ENCODE measurements around the gene PNKP.

- TF ChIP-seq KLF6 (CRISPR knock-in tag; IDR thresholded peaks at IDR 0.05; ENCODE audit: borderline replicate concordance) = no peak
- TF ChIP-seq, protein P1, sequence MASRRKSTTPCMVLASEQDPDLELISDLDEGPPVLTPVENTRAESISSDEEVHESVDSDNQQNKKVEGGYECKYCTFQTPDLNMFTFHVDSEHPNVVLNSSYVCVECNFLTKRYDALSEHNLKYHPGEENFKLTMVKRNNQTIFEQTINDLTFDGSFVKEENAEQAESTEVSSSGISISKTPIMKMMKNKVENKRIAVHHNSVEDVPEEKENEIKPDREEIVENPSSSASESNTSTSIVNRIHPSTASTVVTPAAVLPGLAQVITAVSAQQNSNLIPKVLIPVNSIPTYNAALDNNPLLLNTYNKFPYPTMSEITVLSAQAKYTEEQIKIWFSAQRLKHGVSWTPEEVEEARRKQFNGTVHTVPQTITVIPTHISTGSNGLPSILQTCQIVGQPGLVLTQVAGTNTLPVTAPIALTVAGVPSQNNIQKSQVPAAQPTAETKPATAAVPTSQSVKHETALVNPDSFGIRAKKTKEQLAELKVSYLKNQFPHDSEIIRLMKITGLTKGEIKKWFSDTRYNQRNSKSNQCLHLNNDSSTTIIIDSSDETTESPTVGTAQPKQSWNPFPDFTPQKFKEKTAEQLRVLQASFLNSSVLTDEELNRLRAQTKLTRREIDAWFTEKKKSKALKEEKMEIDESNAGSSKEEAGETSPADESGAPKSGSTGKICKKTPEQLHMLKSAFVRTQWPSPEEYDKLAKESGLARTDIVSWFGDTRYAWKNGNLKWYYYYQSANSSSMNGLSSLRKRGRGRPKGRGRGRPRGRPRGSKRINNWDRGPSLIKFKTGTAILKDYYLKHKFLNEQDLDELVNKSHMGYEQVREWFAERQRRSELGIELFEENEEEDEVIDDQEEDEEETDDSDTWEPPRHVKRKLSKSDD (conservative IDR thresholded peaks at IDR 0.05; ENCODE audit: low read length) = no peak
- no peak for TF ChIP-seq SAP30 (IDR thresholded peaks at IDR 0.05; ENCODE audit: borderline replicate concordance, insufficient read depth, low read depth, low read length, poor library complexity, severe bottlenecking)
- no peak for TF ChIP-seq NR2F6 (CRISPR knock-in tag; IDR thresholded peaks at IDR 0.05)
- TF ChIP-seq RBFOX2 (IDR thresholded peaks at IDR 0.05; ENCODE audit: low read depth, low read length) = no peak
- TF ChIP-seq, protein P2, sequence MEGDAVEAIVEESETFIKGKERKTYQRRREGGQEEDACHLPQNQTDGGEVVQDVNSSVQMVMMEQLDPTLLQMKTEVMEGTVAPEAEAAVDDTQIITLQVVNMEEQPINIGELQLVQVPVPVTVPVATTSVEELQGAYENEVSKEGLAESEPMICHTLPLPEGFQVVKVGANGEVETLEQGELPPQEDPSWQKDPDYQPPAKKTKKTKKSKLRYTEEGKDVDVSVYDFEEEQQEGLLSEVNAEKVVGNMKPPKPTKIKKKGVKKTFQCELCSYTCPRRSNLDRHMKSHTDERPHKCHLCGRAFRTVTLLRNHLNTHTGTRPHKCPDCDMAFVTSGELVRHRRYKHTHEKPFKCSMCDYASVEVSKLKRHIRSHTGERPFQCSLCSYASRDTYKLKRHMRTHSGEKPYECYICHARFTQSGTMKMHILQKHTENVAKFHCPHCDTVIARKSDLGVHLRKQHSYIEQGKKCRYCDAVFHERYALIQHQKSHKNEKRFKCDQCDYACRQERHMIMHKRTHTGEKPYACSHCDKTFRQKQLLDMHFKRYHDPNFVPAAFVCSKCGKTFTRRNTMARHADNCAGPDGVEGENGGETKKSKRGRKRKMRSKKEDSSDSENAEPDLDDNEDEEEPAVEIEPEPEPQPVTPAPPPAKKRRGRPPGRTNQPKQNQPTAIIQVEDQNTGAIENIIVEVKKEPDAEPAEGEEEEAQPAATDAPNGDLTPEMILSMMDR (IDR thresholded peaks at IDR 0.05 in 2 of 3, conservative IDR thresholded peaks at IDR 0.05 in 1 of 3; ENCODE audit: insufficient read depth in 2 of 3, low read depth in 1 of 3, low read length in 3 of 3) = no peak
- TF ChIP-seq CHCHD3 (CRISPR knock-in tag; IDR thresholded peaks at IDR 0.05) = no peak
- no peak for TF ChIP-seq NCOR1 (IDR thresholded peaks at IDR 0.05)
- no peak for TF ChIP-seq ZNF121 (CRISPR knock-in tag; conservative IDR thresholded peaks at IDR 0.05)
These were observed 5.1 kb upstream of the PNKP start for GRCh38 chr19:49872245-49873128.
